WI38 (cell line): ENCODE results near the gene PASD1.

Experiments used
- H3K4me3 ChIP-seq: 2 replicates; pipeline ENCODE4 v1.5.1; 2011; ENCODE audit warnings: low read depth, mild to moderate bottlenecking, control low read depth, low read length
- TF ChIP-seq, protein P1 (sequence below): IDR thresholded peaks from 2 replicates; pipeline ENCODE4 v1.5.1; 2012; ENCODE audit warnings: low read depth, mild to moderate bottlenecking, control low read depth, low read length

PASD1 gene

GRCh38 chrX:151712253-151712652 is 148.8 kb downstream of the PASD1 start:
- TF ChIP-seq, protein P1, sequence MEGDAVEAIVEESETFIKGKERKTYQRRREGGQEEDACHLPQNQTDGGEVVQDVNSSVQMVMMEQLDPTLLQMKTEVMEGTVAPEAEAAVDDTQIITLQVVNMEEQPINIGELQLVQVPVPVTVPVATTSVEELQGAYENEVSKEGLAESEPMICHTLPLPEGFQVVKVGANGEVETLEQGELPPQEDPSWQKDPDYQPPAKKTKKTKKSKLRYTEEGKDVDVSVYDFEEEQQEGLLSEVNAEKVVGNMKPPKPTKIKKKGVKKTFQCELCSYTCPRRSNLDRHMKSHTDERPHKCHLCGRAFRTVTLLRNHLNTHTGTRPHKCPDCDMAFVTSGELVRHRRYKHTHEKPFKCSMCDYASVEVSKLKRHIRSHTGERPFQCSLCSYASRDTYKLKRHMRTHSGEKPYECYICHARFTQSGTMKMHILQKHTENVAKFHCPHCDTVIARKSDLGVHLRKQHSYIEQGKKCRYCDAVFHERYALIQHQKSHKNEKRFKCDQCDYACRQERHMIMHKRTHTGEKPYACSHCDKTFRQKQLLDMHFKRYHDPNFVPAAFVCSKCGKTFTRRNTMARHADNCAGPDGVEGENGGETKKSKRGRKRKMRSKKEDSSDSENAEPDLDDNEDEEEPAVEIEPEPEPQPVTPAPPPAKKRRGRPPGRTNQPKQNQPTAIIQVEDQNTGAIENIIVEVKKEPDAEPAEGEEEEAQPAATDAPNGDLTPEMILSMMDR, result no peak
- H3K4me3 ChIP-seq, result no peak overlapping the region

- TF ChIP-seq, protein P1, result peak; percentile 12; the same call in 1 of the 2 replicates
- H3K4me3 ChIP-seq, result no peak overlapping the region
These were observed 150.4 kb downstream of the PASD1 start for GRCh38 chrX:151713849-151714248.

GRCh38 chrX:151714362-151714761 is 150.9 kb downstream of the PASD1 start:
- TF ChIP-seq, protein P1, result no peak

GRCh38 chrX:151715752-151716151 is 152.3 kb downstream of the PASD1 start, which contains the start of gene FATE1:
Gene FATE1 (plus strand): TSS chrX:151716035. CDS start chrX:151716120, 85 bp downstream.
- no peak within 1 kb of the TSS for H3K4me3 ChIP-seq
- TF ChIP-seq, protein P1, result no peak

More at GRCh38 chrX:151714362-151714761, 150.9 kb downstream of the PASD1 start:
- no peak overlapping the region for H3K4me3 ChIP-seq

DNA sequence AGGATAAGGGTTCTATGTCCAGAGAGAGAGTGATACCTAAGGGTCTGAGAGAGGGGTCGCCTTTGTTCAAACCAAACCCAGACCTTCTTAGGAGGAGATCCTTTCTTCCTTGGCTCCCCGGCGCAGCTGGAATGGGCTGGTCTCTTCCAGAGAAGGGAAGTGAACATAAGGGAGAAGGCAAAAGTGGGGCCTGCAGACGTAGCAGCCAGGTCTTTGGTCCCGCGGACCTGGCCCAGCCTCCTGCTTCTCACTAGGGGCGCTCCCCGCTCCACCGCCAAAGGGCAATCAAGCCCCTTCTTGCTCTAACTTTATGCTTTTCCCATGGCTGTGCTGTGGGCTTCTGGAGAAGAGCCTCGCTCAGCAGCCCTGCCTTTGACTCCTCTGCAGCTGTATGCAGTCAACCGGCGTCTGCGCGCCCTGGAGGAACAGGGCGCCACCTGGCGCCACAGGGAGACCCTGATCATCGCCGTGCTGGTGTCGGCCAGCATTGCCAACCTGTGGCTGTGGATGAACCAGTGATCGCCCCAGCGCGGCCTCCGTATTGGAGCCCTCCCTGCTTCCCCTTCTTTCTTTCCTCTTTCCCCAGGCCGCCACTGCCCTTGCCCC is 158.9 kb downstream of the PASD1 start:
- TF ChIP-seq, protein P1, result no peak

GRCh38 chrX:151723156-151723760 is 159.8 kb downstream of the PASD1 start:
- H3K4me3 ChIP-seq, result no peak overlapping the region
- TF ChIP-seq, protein P1, result no peak

More for the DNA sequence above, 158.9 kb downstream of the PASD1 start:
- no peak overlapping the region for H3K4me3 ChIP-seq
